Gastroesophageal sphincter (tissue), 3 donors: ENCODE data around the gene CERKL.

Experiments
- CTCF ChIP-seq, 4 experiments: fragments of 200-600 bp in 2 of 4; fragments of 450-650 bp in 2 of 4; sonication (generic) in 1 of 4; IDR thresholded peaks; one replicate each; pipeline ENCODE4 v1.5.1; 2017 to 2019; ENCODE audit warnings: antibody characterized with exemption in 4 of 4, mild to moderate bottlenecking in 2 of 4, moderate library complexity in 2 of 4
- EP300 ChIP-seq: sonication (generic); formaldehyde crosslinking; IDR thresholded peaks from one replicate; pipeline ENCODE4 v1.6.1; 2017; ENCODE audit warnings: antibody characterized with exemption, mild to moderate bottlenecking
- POLR2A ChIP-seq, 2 donors: fragments of 450-650 bp; IDR thresholded peaks; one replicate each; pipeline ENCODE4 v1.6.1; 2017; ENCODE audit warnings: antibody characterized with exemption in 2 of 2, mild to moderate bottlenecking in 2 of 2, moderate library complexity in 1 of 2

GRCh38 chr2:181546086-181546485 is 110.8 kb downstream of the CERKL start:
- TF ChIP-seq POLR2A (IDR thresholded peaks at IDR 0.05) (no peak), EP300 (no peak), CTCF (IDR thresholded peaks at IDR 0.05) (no peak)
